Immature natural killer cell (primary cell): ENCODE data around the gene CLPSL1. TPM values are rescaled to one million over a fixed set of nuclear protein-coding genes. Genes with fewer than 3 reads are reported as not detected.

Experiments used
- DNase-seq, 3 donors: peaks; one replicate each; pipeline ENCODE4 v3.0.0; 2022; ENCODE audit warnings: mixed read lengths in 1 of 3
- H3K27ac Mint-ChIP-seq, 6 donors: one replicate each; pipeline ENCODE4 v1.8.0; 2020; ENCODE audit warnings: mixed read lengths in 6 of 6, mild to moderate bottlenecking in 5 of 6, inconsistent platforms in 4 of 6, moderate library complexity in 3 of 6
- H3K27me3 Mint-ChIP-seq, 3 donors: one replicate each; pipeline ENCODE4 v1.8.0; 2020 to 2021; ENCODE audit warnings: low read depth in 3 of 3, mild to moderate bottlenecking in 3 of 3, mixed read lengths in 3 of 3, moderate library complexity in 3 of 3, inconsistent platforms in 1 of 3
- H3K36me3 Mint-ChIP-seq, 3 donors: one replicate each; pipeline ENCODE4 v1.8.0; 2020; ENCODE audit warnings: mixed read lengths in 3 of 3, inconsistent platforms in 2 of 3, mild to moderate bottlenecking in 2 of 3
- H3K4me1 Mint-ChIP-seq, 2 donors: one replicate each; pipeline ENCODE4 v1.8.0; 2020; ENCODE audit warnings: inconsistent platforms in 2 of 2, mild to moderate bottlenecking in 2 of 2, mixed read lengths in 2 of 2, moderate library complexity in 1 of 2
- H3K4me3 Mint-ChIP-seq, 5 donors: one replicate each; pipeline ENCODE4 v1.8.0; 2020; ENCODE audit warnings: mild to moderate bottlenecking in 5 of 5, mixed read lengths in 5 of 5, inconsistent platforms in 3 of 5, moderate library complexity in 3 of 5
- H3K9me3 Mint-ChIP-seq, 6 donors: one replicate each; pipeline ENCODE4 v1.8.0; 2020; ENCODE audit warnings: mild to moderate bottlenecking in 6 of 6, mixed read lengths in 6 of 6, inconsistent platforms in 4 of 6, moderate library complexity in 3 of 6
- polyA plus RNA-seq, 3 donors: library from polyadenylated mRNA; unstranded; fragments of 300-500 nt; fragmentation: Illumina TruSeq; gene quantifications; one replicate each; pipeline ENCODE4 v1.2.3, GENCODE V29; 2021

The CLPSL1 gene
- polyA plus RNA-seq, 3 donors from 2014 or later = not detected

DNA sequence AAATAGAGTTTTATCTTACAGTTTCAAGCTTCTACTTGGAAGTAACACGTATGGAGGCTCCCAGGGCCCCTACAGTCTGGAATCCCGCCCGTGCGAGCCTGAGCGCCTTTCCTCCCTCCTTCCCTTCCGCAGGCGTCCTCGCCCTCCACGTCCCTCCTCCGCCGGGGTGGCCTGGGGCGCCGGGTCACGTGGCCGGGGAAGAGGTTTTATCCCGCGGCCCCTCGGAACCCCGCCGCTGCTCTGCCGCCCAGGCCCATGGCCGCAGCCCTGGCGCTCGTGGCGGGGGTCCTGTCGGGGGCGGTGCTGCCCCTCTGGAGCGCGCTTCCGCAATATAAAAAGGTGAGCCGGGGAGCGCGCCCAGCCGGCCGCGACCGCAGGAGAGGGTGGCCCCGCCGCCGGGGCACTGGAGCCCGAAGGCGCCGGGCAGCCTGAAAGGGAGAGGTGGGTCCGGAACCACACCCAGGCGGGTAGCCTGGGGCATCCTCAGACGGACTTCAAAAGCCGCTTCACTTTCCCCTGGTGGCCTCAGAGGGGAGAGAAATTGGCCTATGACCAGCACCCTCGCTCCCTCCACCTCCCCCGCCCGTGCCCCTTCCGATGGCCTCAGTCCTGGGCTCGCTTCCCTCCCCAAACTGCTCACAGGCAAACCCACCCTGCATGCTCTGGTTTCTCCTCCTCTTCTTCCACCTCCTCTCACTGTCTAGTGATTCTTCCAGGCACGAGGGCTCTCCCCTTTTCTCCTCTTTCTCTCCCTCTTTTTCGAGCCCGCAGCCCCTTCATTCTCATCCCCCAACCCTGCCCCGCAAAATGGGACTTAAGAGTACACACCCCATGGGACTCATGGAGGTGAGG, 4.2 kb upstream of the CLPSL1 start, which contains the start of gene CLPSL2:
Gene CLPSL2, plus strand, starts transcription at position 235 of the 852 bp plus-strand sequence. Its CDS starts 21 bp downstream, at position 256.
- DNase-seq = no peak
- Mint-ChIP-seq H3K27me3 (peaks cover 8 to 11% (median 10%) of the 10 kb centered on the region in 3 donors), H3K4me1 (peaks cover 0 to 8% of the 10 kb centered on the region in 2 donors), H3K27ac (no peak within 1 kb of the TSS), H3K4me3 (peak within 1 kb of the TSS; percentile 52 to 74 (median 68)), H3K9me3 (no peaks in the 10 kb centered on the region), H3K36me3 (no peaks in the 10 kb centered on the region)

DNA sequence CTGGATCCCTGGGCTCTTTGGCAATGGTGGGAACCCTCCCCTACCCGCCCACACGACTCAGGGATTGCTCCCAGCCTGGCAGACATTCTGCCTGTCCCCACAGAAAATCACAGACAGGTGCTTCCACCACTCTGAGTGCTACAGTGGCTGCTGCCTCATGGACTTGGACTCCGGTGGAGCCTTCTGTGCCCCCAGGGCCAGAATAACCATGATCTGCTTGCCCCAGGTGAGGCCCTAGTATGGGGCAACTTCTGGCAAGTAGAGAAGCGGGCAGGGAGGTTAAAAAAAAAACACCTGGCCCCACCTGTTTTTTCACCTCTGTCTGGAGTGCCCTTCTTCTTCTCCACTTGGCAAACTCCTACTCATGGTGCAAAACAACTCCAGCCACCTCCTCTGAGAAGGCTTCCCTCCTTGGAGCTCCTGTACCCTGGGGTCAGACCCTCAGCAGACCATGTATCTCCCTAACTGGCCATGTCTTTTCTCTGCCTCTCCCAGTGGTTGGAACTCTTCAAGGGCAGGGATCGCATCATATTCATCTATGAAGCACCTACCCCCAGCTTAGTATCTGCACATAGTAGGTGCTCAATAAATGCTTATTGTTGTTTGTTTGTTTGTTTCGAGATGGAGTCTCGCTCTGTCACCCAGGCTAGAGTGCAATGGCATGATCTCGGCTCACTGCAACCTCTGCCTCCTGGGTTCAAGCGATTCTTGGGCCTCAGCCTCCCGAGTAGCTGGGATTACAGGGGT, 3.3 kb upstream of the CLPSL1 start:
- no peaks in the 10 kb centered on the region for H3K36me3 Mint-ChIP-seq
- peaks cover 0 to 8% of the 10 kb centered on the region in 2 donors for H3K4me1 Mint-ChIP-seq
- H3K27ac Mint-ChIP-seq = no peak overlapping the region
- H3K9me3 Mint-ChIP-seq = no peaks in the 10 kb centered on the region
- peak overlapping the region; percentile 30 to 73 (median 62) for H3K4me3 Mint-ChIP-seq
- DNase-seq = no peak
- peaks cover 11 to 14% (median 13%) of the 10 kb centered on the region in 3 donors for H3K27me3 Mint-ChIP-seq

GRCh38 chr6:35778437-35778836, 2.4 kb upstream of the CLPSL1 start:
- no peak overlapping the region for H3K27ac Mint-ChIP-seq
- no peak overlapping the region for H3K4me3 Mint-ChIP-seq

DNA sequence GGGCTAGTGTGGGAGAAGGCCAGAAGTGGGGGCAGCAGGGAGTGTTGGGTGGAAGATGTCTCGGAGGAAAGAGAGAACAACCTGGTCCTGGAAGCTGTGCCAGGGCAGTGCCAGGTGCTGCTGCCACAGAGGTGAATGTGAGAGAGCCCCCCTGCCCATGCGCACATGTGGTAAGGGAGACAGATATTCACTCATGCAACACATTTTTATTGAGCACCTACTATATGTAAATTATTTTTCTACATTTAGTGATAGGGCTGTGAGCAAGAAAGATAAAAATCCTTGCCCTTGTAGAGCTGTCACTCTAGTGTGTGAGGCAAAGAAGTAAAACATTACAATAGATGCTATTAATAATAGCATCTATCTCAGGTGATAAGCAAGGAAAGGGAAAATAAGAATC, 471 bp downstream of the CLPSL1 start:
- Mint-ChIP-seq H3K27ac (no peak overlapping the region), H3K36me3 (no peaks in the 10 kb centered on the region), H3K4me3 (no peak overlapping the region), H3K4me1 (peaks cover 0 to 4% of the 10 kb centered on the region in 2 donors), H3K9me3 (no peaks in the 10 kb centered on the region), H3K27me3 (peaks cover 7 to 19% (median 11%) of the 10 kb centered on the region in 3 donors)
- no peak for DNase-seq

More at GRCh38 chr6:35778437-35778836, 2.4 kb upstream of the CLPSL1 start:
- Mint-ChIP-seq H3K9me3 (no peaks in the 10 kb centered on the region), H3K27me3 (peaks cover 11 to 17% (median 13%) of the 10 kb centered on the region in 3 donors), H3K36me3 (no peaks in the 10 kb centered on the region), H3K4me1 (peaks cover 0 to 8% of the 10 kb centered on the region in 2 donors)
- no peak for DNase-seq

DNA sequence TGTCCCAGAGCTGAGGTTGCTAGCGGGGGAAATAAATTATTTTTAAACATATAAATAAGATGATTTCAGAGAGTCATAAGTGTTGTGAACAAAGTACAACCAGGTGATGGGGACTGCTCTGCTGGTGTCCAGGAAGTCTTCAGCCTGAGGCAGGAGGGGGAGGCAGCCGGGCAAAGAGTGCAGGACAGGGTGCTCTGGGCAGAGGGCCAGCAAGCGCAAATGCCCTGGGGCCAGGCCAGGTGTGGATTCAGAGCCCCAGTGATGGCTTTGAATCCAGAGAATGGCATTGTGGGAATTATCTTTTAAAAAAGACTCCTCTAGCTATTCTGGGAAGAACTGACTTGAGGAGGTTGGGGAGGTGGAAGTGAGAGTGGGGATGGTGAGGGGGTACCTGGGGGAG, 1.6 kb downstream of the CLPSL1 start:
- peaks cover 0 to 2% of the 10 kb centered on the region in 2 donors for H3K4me1 Mint-ChIP-seq
- no peak for DNase-seq
- H3K4me3 Mint-ChIP-seq = no peak overlapping the region
- peaks cover 6 to 19% (median 8%) of the 10 kb centered on the region in 3 donors for H3K27me3 Mint-ChIP-seq
- no peak overlapping the region for H3K27ac Mint-ChIP-seq
- H3K36me3 Mint-ChIP-seq = no peaks in the 10 kb centered on the region
- H3K9me3 Mint-ChIP-seq = no peaks in the 10 kb centered on the region

- H3K4me1 Mint-ChIP-seq = no peaks in the 10 kb centered on the region
- no peaks in the 10 kb centered on the region for H3K9me3 Mint-ChIP-seq
- no peak overlapping the region for H3K27ac Mint-ChIP-seq
- DNase-seq = no peak
- no peaks in the 10 kb centered on the region for H3K36me3 Mint-ChIP-seq
- H3K27me3 Mint-ChIP-seq = peaks cover 7 to 29% (median 10%) of the 10 kb centered on the region in 3 donors
- H3K4me3 Mint-ChIP-seq = no peak overlapping the region
Observed at GRCh38 chr6:35784200-35784599, 3.4 kb downstream of the CLPSL1 start.

DNA sequence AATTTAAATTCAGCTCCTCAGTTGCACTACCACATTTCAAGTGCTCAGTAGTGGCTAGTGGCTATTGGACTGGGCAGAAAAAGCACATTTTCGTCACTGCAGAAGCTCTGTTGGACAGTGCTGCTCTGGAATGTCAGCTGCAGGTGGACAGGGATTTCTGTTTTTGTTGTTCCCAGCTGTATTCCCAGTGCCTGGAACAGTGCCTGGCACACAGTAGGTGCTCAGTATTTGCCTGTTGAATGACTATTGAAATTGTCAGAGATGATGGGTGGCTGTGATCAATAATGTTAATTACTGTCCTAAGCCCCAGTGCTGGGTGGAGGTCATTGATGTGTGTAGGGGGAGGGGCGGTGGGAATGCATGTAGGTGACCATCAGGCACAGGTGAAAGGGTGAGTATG, 5.5 kb downstream of the CLPSL1 start:
- no peak overlapping the region for H3K27ac Mint-ChIP-seq
- no peak for DNase-seq
- peaks cover 7 to 38% (median 8%) of the 10 kb centered on the region in 3 donors for H3K27me3 Mint-ChIP-seq
- no peak overlapping the region for H3K4me3 Mint-ChIP-seq
- no peaks in the 10 kb centered on the region for H3K9me3 Mint-ChIP-seq
- no peaks in the 10 kb centered on the region for H3K4me1 Mint-ChIP-seq
- H3K36me3 Mint-ChIP-seq = no peaks in the 10 kb centered on the region

GRCh38 chr6:35786810-35787209, 6.0 kb downstream of the CLPSL1 start:
- Mint-ChIP-seq H3K27ac (no peak overlapping the region), H3K9me3 (no peaks in the 10 kb centered on the region), H3K36me3 (no peaks in the 10 kb centered on the region), H3K4me3 (no peak overlapping the region), H3K4me1 (no peaks in the 10 kb centered on the region), H3K27me3 (peaks cover 3 to 38% (median 8%) of the 10 kb centered on the region in 3 donors)
- no peak for DNase-seq

DNA sequence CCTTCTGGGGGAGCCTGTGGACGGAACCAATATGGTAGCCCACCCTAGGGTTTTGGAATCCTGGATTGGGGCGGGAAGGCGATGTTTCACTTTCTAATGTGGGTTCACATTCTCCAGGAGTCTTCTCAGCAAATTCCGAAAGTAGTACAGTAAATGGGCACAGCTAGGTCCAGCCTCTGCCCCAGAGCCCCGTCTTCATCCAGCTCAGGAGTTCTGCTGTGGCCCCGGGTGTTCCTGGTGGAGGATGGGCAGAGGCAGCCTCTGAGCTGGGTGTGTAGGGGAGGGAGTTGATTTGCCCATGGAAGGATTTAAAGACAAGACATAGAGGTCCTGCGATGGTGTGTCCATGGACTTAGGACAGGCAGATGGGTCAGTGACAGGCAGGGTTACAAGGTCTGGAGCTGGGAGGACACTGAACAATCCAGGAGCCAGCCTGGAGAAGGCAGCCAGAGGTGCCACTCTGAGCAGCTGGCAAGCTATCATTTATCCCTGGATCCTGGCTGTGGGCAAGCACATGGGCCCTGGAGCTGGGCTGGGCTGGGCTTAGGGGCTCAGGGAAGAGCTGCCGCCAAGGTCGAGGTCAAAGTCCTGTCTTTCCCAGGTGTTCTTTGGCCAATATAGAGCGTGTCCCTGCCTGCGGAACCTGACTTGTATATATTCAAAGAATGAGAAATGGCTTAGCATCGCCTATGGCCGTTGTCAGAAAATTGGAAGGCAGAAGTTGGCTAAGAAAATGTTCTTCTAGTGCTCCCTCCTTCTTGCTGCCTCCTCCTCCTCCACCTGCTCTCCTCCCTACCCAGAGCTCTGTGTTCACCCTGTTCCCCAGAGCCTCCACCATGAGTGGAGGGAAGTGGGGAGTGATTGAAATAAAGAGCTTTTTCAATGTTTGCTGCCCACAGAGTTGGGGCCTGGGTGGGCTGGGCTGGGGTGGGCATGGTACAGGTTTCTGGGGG, 6.7 kb downstream of the CLPSL1 start:
- H3K27ac Mint-ChIP-seq = no peak overlapping the region
- H3K9me3 Mint-ChIP-seq = no peaks in the 10 kb centered on the region
- H3K27me3 Mint-ChIP-seq = peaks cover 3 to 35% (median 4%) of the 10 kb centered on the region in 3 donors

DNA sequence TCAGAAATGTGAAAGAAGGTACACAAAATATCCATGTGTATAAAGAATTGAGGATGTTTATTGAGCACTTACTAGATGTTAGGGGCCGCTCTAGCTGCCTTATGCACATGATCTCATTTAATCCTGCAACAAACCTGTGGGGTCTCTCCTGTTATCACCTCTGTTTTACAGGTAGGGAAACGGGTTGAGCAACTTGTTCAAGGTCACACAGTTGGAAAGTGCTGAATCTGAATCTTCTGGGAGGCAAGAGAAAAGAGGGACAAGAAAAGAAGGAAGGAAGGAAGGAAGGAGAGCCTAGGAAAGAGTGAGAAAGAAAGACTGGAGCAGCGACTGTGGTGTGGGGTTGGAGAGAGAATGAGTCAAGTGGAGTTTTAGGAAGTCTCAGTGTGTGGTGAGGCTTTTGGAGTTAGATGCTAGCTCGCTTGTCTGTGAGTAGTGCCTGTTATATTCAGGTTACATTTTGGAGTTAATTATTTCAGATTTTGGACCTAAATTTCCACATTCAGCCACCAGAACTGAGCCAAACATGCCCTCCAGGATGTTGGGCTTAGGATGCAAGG, 7.7 kb downstream of the CLPSL1 start:
- H3K27ac Mint-ChIP-seq = no peak overlapping the region
- no peak overlapping the region for H3K4me3 Mint-ChIP-seq
- no peaks in the 10 kb centered on the region for H3K9me3 Mint-ChIP-seq
- H3K27me3 Mint-ChIP-seq = peaks cover 3 to 32% (median 4%) of the 10 kb centered on the region in 3 donors
- H3K36me3 Mint-ChIP-seq = no peaks in the 10 kb centered on the region
- no peak for DNase-seq
- H3K4me1 Mint-ChIP-seq = no peaks in the 10 kb centered on the region

More for the DNA sequence above, 6.7 kb downstream of the CLPSL1 start:
- no peak overlapping the region for H3K4me3 Mint-ChIP-seq
- no peaks in the 10 kb centered on the region for H3K4me1 Mint-ChIP-seq
- H3K36me3 Mint-ChIP-seq = no peaks in the 10 kb centered on the region
- DNase-seq = no peak

DNA sequence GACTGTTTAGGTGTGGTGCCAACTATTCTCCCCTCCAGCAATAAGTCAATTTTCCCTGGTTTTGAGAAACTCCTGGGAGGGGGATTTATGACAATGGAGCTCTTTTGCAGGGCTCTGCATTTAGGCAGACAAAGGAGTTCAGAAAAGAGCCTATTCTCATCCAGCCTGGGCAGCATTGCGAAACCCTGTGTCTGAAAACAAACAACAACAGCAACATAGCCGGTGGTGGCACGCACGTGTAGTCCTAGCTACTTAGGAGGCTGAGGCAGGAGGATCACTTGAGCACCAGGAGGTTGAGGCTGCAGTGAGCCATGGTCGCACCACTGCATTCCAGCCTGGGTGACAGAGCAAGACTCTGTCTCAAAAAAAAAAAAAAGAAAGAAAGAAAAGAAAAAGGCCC, 9.9 kb downstream of the CLPSL1 start:
- Mint-ChIP-seq H3K36me3 (no peaks in the 10 kb centered on the region), H3K27me3 (peaks cover 2 to 27% (median 4%) of the 10 kb centered on the region in 3 donors), H3K4me1 (no peaks in the 10 kb centered on the region), H3K27ac (no peak overlapping the region), H3K9me3 (peaks cover 0 to 2% (median 0%) of the 10 kb centered on the region in 6 donors), H3K4me3 (no peak overlapping the region)
- no peak for DNase-seq

DNA sequence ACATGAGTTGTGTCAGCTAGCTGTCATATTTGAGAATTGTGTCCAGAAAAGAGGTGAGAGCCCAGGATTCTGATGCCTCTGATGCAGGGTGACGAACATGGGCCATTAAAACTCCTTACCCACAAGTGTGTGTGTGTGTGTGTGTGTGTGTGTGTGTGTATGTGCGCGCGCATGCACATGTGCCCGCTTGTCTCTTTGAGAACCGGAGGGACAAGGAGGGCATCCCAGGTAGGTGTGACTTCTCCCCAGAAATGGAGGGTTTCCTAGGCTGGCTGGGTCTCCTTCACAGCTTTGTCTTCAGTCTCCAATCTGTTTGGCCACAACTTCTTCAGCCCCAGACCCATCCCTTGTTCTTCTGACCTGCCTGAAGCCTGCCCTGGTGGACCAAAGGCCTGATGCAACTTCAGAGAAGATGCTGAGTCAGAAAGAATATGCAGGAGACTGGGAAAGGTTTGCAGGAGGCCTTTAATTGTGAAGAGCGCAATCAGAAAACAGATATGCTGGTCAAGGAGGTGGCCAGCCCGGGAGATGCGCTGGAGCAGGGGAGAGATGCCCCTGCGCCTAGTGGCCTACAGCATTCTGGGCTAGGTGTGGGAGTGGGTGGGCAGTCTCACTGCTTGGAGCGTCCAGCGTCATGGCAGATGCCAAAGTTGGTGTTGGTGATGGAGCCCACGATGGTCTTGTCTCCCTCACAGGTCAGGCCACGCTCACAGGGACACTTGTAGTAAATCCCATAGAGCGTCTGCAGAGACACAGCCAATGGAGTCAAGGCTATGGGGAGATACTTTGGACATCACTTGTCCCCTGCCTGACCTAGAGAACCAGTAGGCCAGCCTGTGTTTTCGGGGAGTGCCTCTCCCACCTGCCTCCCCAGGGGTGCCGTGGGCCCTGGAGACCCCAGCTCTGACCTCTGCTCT, 14.0 kb downstream of the CLPSL1 start:
- Mint-ChIP-seq H3K27me3 (peaks cover 3 to 14% (median 5%) of the 10 kb centered on the region in 3 donors), H3K4me1 (no peaks in the 10 kb centered on the region), H3K27ac (no peak overlapping the region), H3K9me3 (peaks cover 0 to 2% (median 0%) of the 10 kb centered on the region in 6 donors), H3K4me3 (no peak overlapping the region), H3K36me3 (no peaks in the 10 kb centered on the region)
- DNase-seq = no peak
